GM20000 (cell line): Measurements from ENCODE around the gene ADAMTS7.
"Not testable (repeated sequence)": the region's sequence is repeated elsewhere in the genome, so short reads cannot be mapped to it uniquely, and the experiment has no call there.

Experiments
- DNase-seq: peaks from one replicate; pipeline ENCODE4 v3.0.0; 2012; ENCODE audit warnings: low spot score
- CTCF ChIP-seq: IDR thresholded peaks from 2 replicates; pipeline ENCODE4 v1.5.1; 2012; ENCODE audit warnings: mild to moderate bottlenecking, control low read depth; ENCODE audit errors: extremely low read depth, missing control alignments

The ADAMTS7 gene

DNA sequence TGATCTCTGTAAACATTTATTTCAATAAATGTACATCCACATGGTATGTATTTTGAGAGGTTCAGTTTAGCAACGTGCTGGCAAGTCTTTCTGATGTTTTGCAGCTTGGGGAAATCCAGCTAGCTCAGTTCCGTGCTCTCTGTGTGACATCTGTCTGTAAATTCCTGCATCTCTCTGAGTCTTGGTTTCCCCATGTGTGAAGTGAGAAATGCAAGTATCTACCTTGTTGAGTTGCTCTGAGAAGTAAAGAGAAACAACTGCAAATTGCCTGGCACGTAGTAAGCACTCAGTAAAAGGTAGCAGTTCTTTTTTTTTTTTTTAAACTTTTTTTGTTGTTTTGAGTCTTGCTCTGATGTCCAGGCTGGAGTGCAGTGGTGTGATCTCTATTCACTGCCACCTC, 31.3 kb upstream of the ADAMTS7 start:
- no peak for TF ChIP-seq CTCF
- DNase-seq: peak; percentile 73

DNA sequence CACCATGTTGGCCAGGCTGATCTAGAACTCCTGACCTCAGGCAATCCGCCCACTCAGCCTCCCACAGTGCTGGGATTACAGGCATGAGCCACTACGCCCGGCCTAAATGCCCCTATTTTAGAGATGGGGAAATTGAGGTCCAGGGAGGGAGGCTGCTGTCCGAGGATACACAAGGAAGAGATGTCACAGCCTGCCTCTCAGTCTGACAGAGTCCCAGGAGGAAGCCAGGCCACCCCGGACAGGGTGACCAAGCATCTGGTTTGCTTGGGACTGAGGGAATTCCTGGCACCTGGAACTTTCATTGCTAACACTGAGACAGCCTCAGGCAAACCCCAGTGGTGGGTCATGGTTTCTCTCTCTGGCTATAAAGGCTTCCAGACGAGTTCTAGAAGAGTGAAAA, 30.6 kb upstream of the ADAMTS7 start:
- TF ChIP-seq CTCF: no peak
- DNase-seq: no peak

GRCh38 chr15:78841376-78841706, 30.1 kb upstream of the ADAMTS7 start:
- no peak for TF ChIP-seq CTCF
- DNase-seq: no peak

DNA sequence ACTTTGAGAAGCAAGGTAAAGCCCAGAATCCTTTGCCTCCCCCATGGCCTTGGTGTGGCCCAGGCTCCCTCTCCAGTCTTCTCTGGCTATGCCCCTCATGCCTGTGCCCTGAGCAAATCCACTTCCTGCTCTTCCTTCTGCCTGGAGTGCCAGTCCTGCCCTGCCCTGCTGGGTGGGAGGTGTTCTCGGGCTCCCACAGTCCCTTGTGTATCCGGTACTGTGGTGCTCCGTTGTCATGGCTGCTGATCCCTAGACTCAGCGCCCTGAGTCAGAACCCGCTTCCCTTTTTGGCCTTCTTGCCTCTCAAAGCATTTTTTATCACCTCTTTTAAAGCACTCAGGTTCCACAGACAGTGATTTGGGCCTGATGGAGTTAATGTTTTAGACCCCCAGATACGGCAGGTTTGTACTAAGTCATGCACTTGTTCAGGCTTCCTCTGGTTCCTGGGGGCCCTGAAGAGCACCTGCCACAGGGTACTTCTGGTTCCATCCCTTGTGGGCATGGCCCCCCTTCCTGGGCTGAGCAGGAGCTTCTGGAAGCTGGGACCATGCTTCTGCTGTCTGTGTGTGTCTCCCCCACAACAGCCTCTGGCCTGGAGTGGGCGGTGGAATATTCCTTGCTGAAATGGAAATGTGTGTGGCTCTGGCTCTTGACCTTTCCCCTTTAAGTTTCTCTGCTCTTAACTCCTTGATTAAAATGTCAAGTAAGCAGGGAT, 29.6 kb upstream of the ADAMTS7 start:
- DNase-seq: peak; percentile 59

GRCh38 chr15:78839151-78839550, 27.9 kb upstream of the ADAMTS7 start:
- not testable (repeated sequence) for DNase-seq

More for the DNA sequence above, 29.6 kb upstream of the ADAMTS7 start:
- TF ChIP-seq CTCF: no peak

GRCh38 chr15:78838489-78838888, 27.2 kb upstream of the ADAMTS7 start:
- DNase-seq: no peak
- TF ChIP-seq CTCF: no peak

- no peak for TF ChIP-seq CTCF
- DNase-seq: no peak
Measured at GRCh38 chr15:78837543-78837942, 26.3 kb upstream of the ADAMTS7 start.

DNA sequence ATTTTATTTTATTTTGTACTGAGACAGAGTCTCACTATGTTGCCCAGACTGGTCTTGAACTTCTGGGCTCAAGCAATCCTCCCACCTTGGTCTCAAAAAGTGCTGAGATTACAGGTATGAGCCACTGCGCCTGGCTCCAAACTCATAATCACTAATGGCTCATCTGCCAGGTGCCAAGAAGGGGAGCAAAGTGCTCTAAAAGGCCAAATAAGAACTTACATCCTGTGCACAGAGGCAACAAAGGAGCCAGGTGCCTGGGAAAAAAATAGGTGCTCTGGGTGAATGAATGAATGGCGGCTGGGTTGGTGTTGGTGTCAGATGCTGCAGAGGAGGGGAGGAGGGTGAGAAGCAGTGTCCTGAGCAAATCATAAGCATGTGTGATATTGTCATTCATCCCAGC, 25.9 kb upstream of the ADAMTS7 start:
- TF ChIP-seq CTCF: no peak
- DNase-seq: no peak
